Thyroid gland (tissue), 4 donors: Measurements from ENCODE around the gene HNRNPLL. TPM values are rescaled to one million over a fixed set of nuclear protein-coding genes. Genes with fewer than 3 reads are reported as not detected.
A peak's percentile ranks its signal among the peaks of the same experiment; 100 is the strongest.

Source experiments
- DNase-seq, 2 donors: peaks; one replicate each; pipeline ENCODE4 v3.0.0-alpha.2; 2019
- H3K27ac ChIP-seq, 3 donors: fragments of 200-600 bp; sonication (generic); 1 replicate in 2 of 3; 2 replicates in 1 of 3; pipeline ENCODE4 v1.5.1; 2016 to 2019; ENCODE audit warnings: mild to moderate bottlenecking in 1 of 3, moderate library complexity in 1 of 3
- H3K27me3 ChIP-seq: fragments of 200-600 bp; sonication (generic); one replicate; pipeline ENCODE4 v1.5.1; 2019
- H3K36me3 ChIP-seq, 2 donors: fragments of 200-600 bp; sonication (generic); one replicate each; pipeline ENCODE4 v1.5.1; 2016 to 2019
- H3K4me1 ChIP-seq, 2 donors: fragments of 200-600 bp; sonication (generic); one replicate each; pipeline ENCODE4 v1.5.1; 2017 to 2019
- H3K4me3 ChIP-seq, 3 donors: fragments of 200-600 bp; sonication (generic); replicated peaks in 1 of 3; 1 replicate in 2 of 3; 2 replicates in 1 of 3; pipeline ENCODE4 v1.5.1; 2016; ENCODE audit warnings: mild to moderate bottlenecking in 1 of 3
- H3K9me3 ChIP-seq: fragments of 200-600 bp; sonication (generic); one replicate; pipeline ENCODE4 v1.5.1; 2017
- CTCF ChIP-seq, 6 experiments: fragments of 200-600 bp in 3 of 6; fragments of 450-650 bp in 3 of 6; sonication (generic) in 3 of 6; IDR thresholded peaks; one replicate each; pipeline ENCODE4 v1.5.1; 2016 to 2019; ENCODE audit warnings: antibody characterized with exemption in 6 of 6, mild to moderate bottlenecking in 2 of 6, inconsistent platforms in 1 of 6, moderate library complexity in 1 of 6
- POLR2A ChIP-seq, 2 donors: fragments of 450-650 bp; IDR thresholded peaks; one replicate each; pipeline ENCODE4 v1.6.1; 2017; ENCODE audit warnings: antibody characterized with exemption in 2 of 2, mild to moderate bottlenecking in 2 of 2, moderate library complexity in 1 of 2
- WGBS, 2 donors: methylation state at CpG; one replicate each; pipeline ENCODE4 v1.1.5; 2017; 5-methylcytosine and 5-hydroxymethylcytosine counted together
- intact Hi-C: fragments of 100-400 bp; cut with DNase I; formaldehyde crosslinking; loops from one replicate; pipeline ENCODE4 v1.15.1; 2023
- total RNA-seq, 4 donors: library from RNA; depleted of rRNA; stranded (reverse); fragments of >200 nt; gene quantifications; one replicate each; pipeline ENCODE4 v1.2.3, GENCODE V29; 2016

The HNRNPLL gene
- total RNA-seq, 4 donors from 2014 or later: 60.1 to 85.1 (median 64.3) TPM

- Histone ChIP-seq H3K9me3 (no peaks in the 10 kb centered on the region), H3K36me3 (no peaks in the 10 kb centered on the region), H3K4me1 (peaks cover 7% of the 10 kb centered on the region in 2 donors), H3K27me3 (no peaks in the 10 kb centered on the region), H3K4me3 (no peak overlapping the region), H3K27ac (peak overlapping the region in 1 of 3 donors; percentile 92)
- DNase-seq: no peak
- TF ChIP-seq POLR2A (IDR thresholded peaks at IDR 0.05) (no peak), CTCF (IDR thresholded peaks at IDR 0.05) (no peak)
- WGBS, 2 donors: 78 to 97% methylated on average over 6 of the region's 6 CpGs
- intact Hi-C loops: no loop called here
Measured at GRCh38 chr2:38516526-38516925, 86.2 kb downstream of the HNRNPLL start.

GRCh38 chr2:38516122-38516521, 86.6 kb downstream of the HNRNPLL start:
- 80% methylated on average over 3 of the region's 3 CpGs for WGBS, 2 donors
- no peaks in the 10 kb centered on the region for H3K27me3 ChIP-seq
- peaks cover 7% of the 10 kb centered on the region in 2 donors for H3K4me1 ChIP-seq
- H3K9me3 ChIP-seq: no peaks in the 10 kb centered on the region
- no peak for TF ChIP-seq CTCF (IDR thresholded peaks at IDR 0.05)
- no peaks in the 10 kb centered on the region for H3K36me3 ChIP-seq
- peak overlapping the region; percentile 85 to 92 (median 92) for H3K27ac ChIP-seq
- intact Hi-C loops: no loop called here
- H3K4me3 ChIP-seq: no peak overlapping the region
- DNase-seq: no peak

GRCh38 chr2:38515155-38516074, 87.3 kb downstream of the HNRNPLL start:
- Histone ChIP-seq H3K4me3 (no peak overlapping the region), H3K27me3 (no peaks in the 10 kb centered on the region), H3K27ac (peak overlapping the region; percentile 85 to 92 (median 92)), H3K4me1 (peaks cover 7% of the 10 kb centered on the region in 2 donors), H3K36me3 (no peaks in the 10 kb centered on the region), H3K9me3 (no peaks in the 10 kb centered on the region)
- peak; percentile 95 to 96 for DNase-seq
- TF ChIP-seq CTCF (IDR thresholded peaks at IDR 0.05): peak in 1 of 6 experiments; percentile 14
- TF ChIP-seq POLR2A (IDR thresholded peaks at IDR 0.05): peak in 1 of 2 donors; percentile 91
- 23 to 37% methylated on average over 25 to 26 of the region's 26 CpGs for WGBS, 2 donors
- intact Hi-C loops: no loop called here

GRCh38 chr2:38514603-38515154, 88.0 kb downstream of the HNRNPLL start:
- no peak for DNase-seq
- H3K4me1 ChIP-seq: peaks cover 10 to 14% of the 10 kb centered on the region in 2 donors

More at GRCh38 chr2:38514603-38515154, 88.0 kb downstream of the HNRNPLL start:
- Histone ChIP-seq H3K27ac (peak overlapping the region; percentile 85 to 92 (median 92)), H3K9me3 (no peaks in the 10 kb centered on the region), H3K27me3 (no peaks in the 10 kb centered on the region), H3K4me3 (no peak overlapping the region), H3K36me3 (no peaks in the 10 kb centered on the region)
- WGBS, 2 donors: 84 to 90% methylated on average over 3 of the region's 3 CpGs
- TF ChIP-seq POLR2A (IDR thresholded peaks at IDR 0.05) (no peak), CTCF (IDR thresholded peaks at IDR 0.05) (no peak)
- intact Hi-C loops: no loop called here
